AG04449 (cell line): ENCODE results near the gene DPYSL5.

ENCODE experiments used
- CTCF ChIA-PET: fragments of 350-600 bp; formaldehyde crosslinking; extraction: SDS; loops from one replicate; lab custom pipeline; 2021; ENCODE audit warnings: antibody characterized with exemption; lab: Yijun Ruan, JAX
- POLR2A ChIA-PET: fragments of 400-600, 350-600 bp; formaldehyde crosslinking; extraction: SDS; loops from one replicate; lab custom pipeline; 2020; ENCODE audit warnings: antibody characterized with exemption, inconsistent platforms; lab: Yijun Ruan, JAX
- DNase-seq: peaks from one replicate; pipeline ENCODE4 v3.0.0-alpha.2; 2010; ENCODE audit warnings: low read depth, low spot score
- H3K4me3 ChIP-seq: 2 replicates; pipeline ENCODE4 v1.5.1; 2011; ENCODE audit warnings: low read depth, mild to moderate bottlenecking, control low read depth, low read length
- TF ChIP-seq, protein P1 (sequence below): IDR thresholded peaks from one replicate; pipeline ENCODE4 v1.5.1; 2011; ENCODE audit warnings: mild to moderate bottlenecking, moderate library complexity, low read length, control low read depth, inconsistent platforms; ENCODE audit not compliant: insufficient read depth; ENCODE audit errors: missing control alignments

DPYSL5 gene

GRCh38 chr2:26970244-26970927, 122.5 kb downstream of the DPYSL5 start, which contains the start of gene MAPRE3:
Gene MAPRE3 (plus strand): TSS chr2:26970637. CDS start chr2:27022219, 51,582 bp downstream.
- DNase-seq: no peak
- peak within 1 kb of the TSS; percentile 88 for H3K4me3 ChIP-seq
- ChIA-PET POLR2A (no interaction called here), CTCF (interaction anchor here (1.0 to 16.1 kb wide), 6 partner anchors 8 to 46 kb away, joined by 3 to 663 read pairs (median 6); no protein-coding TSS in a partner anchor)
- TF ChIP-seq, protein P1, sequence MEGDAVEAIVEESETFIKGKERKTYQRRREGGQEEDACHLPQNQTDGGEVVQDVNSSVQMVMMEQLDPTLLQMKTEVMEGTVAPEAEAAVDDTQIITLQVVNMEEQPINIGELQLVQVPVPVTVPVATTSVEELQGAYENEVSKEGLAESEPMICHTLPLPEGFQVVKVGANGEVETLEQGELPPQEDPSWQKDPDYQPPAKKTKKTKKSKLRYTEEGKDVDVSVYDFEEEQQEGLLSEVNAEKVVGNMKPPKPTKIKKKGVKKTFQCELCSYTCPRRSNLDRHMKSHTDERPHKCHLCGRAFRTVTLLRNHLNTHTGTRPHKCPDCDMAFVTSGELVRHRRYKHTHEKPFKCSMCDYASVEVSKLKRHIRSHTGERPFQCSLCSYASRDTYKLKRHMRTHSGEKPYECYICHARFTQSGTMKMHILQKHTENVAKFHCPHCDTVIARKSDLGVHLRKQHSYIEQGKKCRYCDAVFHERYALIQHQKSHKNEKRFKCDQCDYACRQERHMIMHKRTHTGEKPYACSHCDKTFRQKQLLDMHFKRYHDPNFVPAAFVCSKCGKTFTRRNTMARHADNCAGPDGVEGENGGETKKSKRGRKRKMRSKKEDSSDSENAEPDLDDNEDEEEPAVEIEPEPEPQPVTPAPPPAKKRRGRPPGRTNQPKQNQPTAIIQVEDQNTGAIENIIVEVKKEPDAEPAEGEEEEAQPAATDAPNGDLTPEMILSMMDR: no peak

- POLR2A ChIA-PET: no interaction called here
- peak overlapping the region; percentile 88 for H3K4me3 ChIP-seq
- TF ChIP-seq, protein P1: no peak
- no peak for DNase-seq
- CTCF ChIA-PET: interaction anchor here (0.8 to 3.0 kb wide), 7 partner anchors 9 to 53 kb away, joined by 3 to 27 read pairs (median 4); no protein-coding TSS in a partner anchor
These were observed 123.1 kb downstream of the DPYSL5 start for GRCh38 chr2:26970928-26971627.

DNA sequence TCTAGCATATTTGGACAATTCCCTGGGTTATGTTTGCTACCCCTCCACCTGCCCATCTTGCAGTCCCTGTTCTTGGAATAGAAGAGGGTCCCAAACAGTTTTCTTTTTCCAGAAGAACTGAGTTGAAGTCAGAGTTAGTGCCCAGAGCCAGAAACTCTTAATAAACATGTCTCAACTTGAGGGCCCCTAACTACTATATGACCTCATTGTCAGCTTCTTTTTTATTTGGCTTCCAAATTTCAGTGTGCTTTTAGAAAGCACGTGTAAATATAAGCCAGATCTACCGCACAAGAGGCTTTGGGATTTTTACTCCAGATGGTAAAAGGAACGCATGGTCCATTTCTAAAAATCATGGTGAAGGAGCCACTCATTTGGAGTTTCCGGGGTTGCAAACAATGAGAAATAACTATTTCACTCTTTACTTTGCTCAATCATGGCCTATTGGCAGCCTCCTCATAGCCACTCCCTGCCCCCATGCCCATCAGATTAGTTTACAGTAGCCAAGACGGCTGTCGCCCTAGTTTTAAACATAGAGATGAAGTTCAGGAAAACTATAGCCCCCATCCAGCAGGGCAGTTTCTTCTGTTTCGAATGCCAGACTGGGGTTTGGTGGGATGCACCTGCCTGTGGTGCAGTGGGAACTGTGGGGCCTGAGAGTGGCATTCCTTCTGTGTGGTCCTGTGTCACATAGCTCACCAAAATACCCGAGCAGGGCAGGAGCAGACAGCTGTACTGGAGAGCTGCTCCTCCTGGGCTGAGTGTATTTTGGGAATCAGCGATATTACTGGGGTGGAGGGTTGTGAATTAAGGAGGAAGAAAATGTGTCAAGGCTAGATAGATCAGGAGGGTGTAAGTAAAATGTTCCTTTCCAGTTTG, 124.2 kb downstream of the DPYSL5 start:
- ChIA-PET CTCF (interaction anchor here (0.8 to 3.0 kb wide), 12 partner anchors 10 to 126 kb away, joined by 3 to 27 read pairs (median 4); no protein-coding TSS in a partner anchor), POLR2A (interaction anchor here (0.5 kb wide), 1 partner anchor 30 kb away, joined by 3 read pairs; no protein-coding TSS in a partner anchor)
- H3K4me3 ChIP-seq: no peak overlapping the region

DNA sequence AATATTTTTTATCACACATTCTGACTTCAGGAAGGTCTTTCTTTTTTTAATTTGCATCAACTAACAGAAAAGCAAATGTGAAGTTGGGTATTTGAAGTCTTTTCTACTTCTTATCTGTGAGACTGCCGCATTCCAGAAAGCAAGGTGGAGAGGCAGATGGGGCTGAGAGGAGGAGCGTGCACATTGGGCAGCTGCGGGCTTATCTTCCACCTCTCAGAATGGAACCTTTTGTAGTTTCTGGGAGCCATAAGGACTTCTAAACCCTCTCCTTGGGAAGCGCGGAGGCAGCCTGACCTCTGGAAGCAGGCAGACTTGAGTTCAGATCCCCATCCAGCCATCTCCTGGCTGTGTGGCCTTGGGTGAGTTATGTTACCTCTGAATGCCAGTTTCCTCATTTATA, 126.4 kb downstream of the DPYSL5 start:
- H3K4me3 ChIP-seq: no peak overlapping the region
- TF ChIP-seq, protein P1: no peak
- no peak for DNase-seq
- POLR2A ChIA-PET: no interaction called here
- CTCF ChIA-PET: no interaction called here

More for the DNA sequence above, 124.2 kb downstream of the DPYSL5 start:
- TF ChIP-seq, protein P1: no peak
- no peak for DNase-seq

GRCh38 chr2:26975102-26975501, 127.2 kb downstream of the DPYSL5 start:
- ChIA-PET POLR2A (no interaction called here), CTCF (interaction anchor here (1.1 to 2.5 kb wide), 5 partner anchors 9 to 42 kb away, joined by 3 to 12 read pairs (median 9); no protein-coding TSS in a partner anchor)
- TF ChIP-seq, protein P1: no peak

More at GRCh38 chr2:26975102-26975501, 127.2 kb downstream of the DPYSL5 start:
- H3K4me3 ChIP-seq: no peak overlapping the region
- no peak for DNase-seq
